K562 (cell line): Measurements from ENCODE around the gene KIR2DL4. TPM values are rescaled to one million over a fixed set of nuclear protein-coding genes. Genes with fewer than 3 reads are reported as not detected.
"Not testable (repeated sequence)": the region's sequence is repeated elsewhere in the genome, so short reads cannot be mapped to it uniquely, and the experiment has no call there.

ENCODE experiments used
- ATAC-seq: fragments of 200-7000 bp; cut with Tn5 transposase; 3 replicates; pipeline ENCODE4 v1.9.1; 2020; ENCODE audit warnings: moderate library complexity
- BruUV-seq: library from RNA; stranded (reverse); fragments of 400-500 nt; replicated peaks from 2 replicates; lab custom pipeline; 2021; lab: Mats Ljungman, UMichigan
- CTCF ChIA-PET: fragments of 300-600 bp; formaldehyde crosslinking; extraction: SDS; loops from one replicate; lab custom pipeline; 2021; ENCODE audit warnings: low intra/inter-chr PET ratio; lab: Yijun Ruan, JAX
- POLR2A ChIA-PET: fragments of 300-600, 350-650 bp; sonication (Branson Sonifier 250); formaldehyde crosslinking; extraction: SDS; loops from one replicate; lab custom pipeline; 2021; ENCODE audit warnings: antibody characterized with exemption, inconsistent platforms; lab: Yijun Ruan, JAX
- DNase-seq, 4 experiments: peaks; one replicate each; pipeline versions ENCODE4 v3.0.0 to v3.0.0-alpha.2; 2011 to 2018; ENCODE audit warnings: low spot score in 3 of 4, mixed read lengths in 3 of 4; ENCODE audit errors: extremely low read depth in 1 of 4
- FAIRE-seq: peaks from 2 replicates; lab custom pipeline; 2011; peaks lifted over from hg19 to GRCh38; lab: Jason Lieb, UNC
- H2AFZ ChIP-seq: 2 replicates; pipeline ENCODE4 v1.6.0; 2011; ENCODE audit warnings: low read depth, low read length, control low read depth, inconsistent platforms
- H3K27ac ChIP-seq: fragments of 200-600 bp; 3 replicates; pipeline ENCODE4 v1.8.0; 2011; ENCODE audit warnings: low read depth, mild to moderate bottlenecking, control low read depth, inconsistent platforms, low read length, moderate library complexity, mixed read lengths; ENCODE audit errors: extremely low read depth
- H3K27me3 ChIP-seq, 2 experiments: fragments of 300-600 bp in 1 of 2; 2 replicates in 1 of 2; 3 replicates in 1 of 2; pipeline versions ENCODE4 v1.6.0 to v1.8.0; 2011; ENCODE audit warnings: inconsistent platforms in 2 of 2, low read length in 2 of 2, mild to moderate bottlenecking in 1 of 2, mixed read lengths in 1 of 2, moderate library complexity in 1 of 2; ENCODE audit not compliant: control insufficient read depth in 2 of 2, insufficient read depth in 2 of 2
- H3K36me3 ChIP-seq: fragments of 300-600 bp; 3 replicates; pipeline ENCODE4 v1.8.0; 2011; ENCODE audit warnings: mild to moderate bottlenecking, low read length, inconsistent platforms; ENCODE audit not compliant: control insufficient read depth, insufficient read depth
- H3K4me1 ChIP-seq, 2 experiments: fragments of 200-600 bp in 1 of 2; replicated peaks in 1 of 2; 2 replicates in 1 of 2; 3 replicates in 1 of 2; pipeline versions ENCODE4 v1.5.1 to v1.8.0; 2011; ENCODE audit warnings: inconsistent platforms in 2 of 2, low read length in 2 of 2, mild to moderate bottlenecking in 1 of 2, mixed read lengths in 1 of 2, moderate library complexity in 1 of 2; ENCODE audit not compliant: control insufficient read depth in 2 of 2, insufficient read depth in 2 of 2
- H3K4me2 ChIP-seq: 2 replicates; pipeline ENCODE4 v1.6.1; 2011; ENCODE audit warnings: low read length, control low read depth, inconsistent platforms, mixed read lengths; ENCODE audit not compliant: insufficient read depth
- H3K4me3 ChIP-seq: fragments of 200-600 bp; sonication (generic), shearing (Covaris generic); 2 replicates; pipeline ENCODE4 v1.5.1; 2016; ENCODE audit warnings: control low read depth, inconsistent platforms
- H3K79me2 ChIP-seq: fragments of 200-600 bp; 3 replicates; pipeline ENCODE4 v1.8.0; 2011; ENCODE audit warnings: low read length, inconsistent platforms; ENCODE audit not compliant: control insufficient read depth, insufficient read depth
- H3K9ac ChIP-seq, 2 experiments: 2 replicates each; pipeline versions ENCODE4 v1.6.0 to v1.6.1; 2011; ENCODE audit warnings: low read depth in 2 of 2, low read length in 2 of 2, control low read depth in 1 of 2, inconsistent platforms in 1 of 2, mild to moderate bottlenecking in 1 of 2, mixed read lengths in 1 of 2; ENCODE audit not compliant: insufficient read depth in 1 of 2
- H3K9me1 ChIP-seq: one replicate; pipeline ENCODE4 v1.6.0; 2011; ENCODE audit warnings: inconsistent platforms, mild to moderate bottlenecking, low read length, moderate library complexity; ENCODE audit not compliant: control insufficient read depth, insufficient read depth
- H3K9me3 ChIP-seq: replicated peaks from 2 replicates; pipeline ENCODE4 v1.5.1; 2011; ENCODE audit warnings: low read depth, low read length, inconsistent platforms; ENCODE audit not compliant: control insufficient read depth, insufficient read depth
- H4K20me1 ChIP-seq: replicated peaks from 2 replicates; pipeline ENCODE4 v1.6.1; 2011; ENCODE audit warnings: low read length, inconsistent platforms, mixed read lengths; ENCODE audit not compliant: control insufficient read depth, insufficient read depth
- WGBS: fragments of 100-300 bp; shearing (Covaris generic); methylation state at CpG from one replicate; pipeline ENCODE4 v1.1.6; 2016; ENCODE audit warnings: low coverage, mixed read lengths; ENCODE audit not compliant: insufficient coverage; ENCODE audit errors: missing lambda C conversion rate; 5-methylcytosine and 5-hydroxymethylcytosine counted together
- in situ Hi-C: fragments of 300-500 bp; cut with MboI; formaldehyde crosslinking; loops from 4 replicates; pipeline ENCODE4 v1.15.0; 2018; ENCODE audit warnings: inconsistent platforms, mixed read lengths
- intact Hi-C: fragments of 100-400 bp; cut with micrococcal nuclease; formaldehyde crosslinking; loops from 2 replicates; pipeline ENCODE4 v1.14.2; 2022
- polyA plus RNA-seq, 8 experiments: library from polyadenylated mRNA; depleted of rRNA in 4 of 8; stranded (reverse) in 5 of 8; unstranded in 3 of 8; fragments of >200 nt; fragmentation: Nextera tagmentation in 2 of 8; fragmentation: Illumina TruSeq in 1 of 8; extraction: Ambion mirVana in 2 of 8; extraction: Trizol in 1 of 8; gene quantifications; 2 replicates each; pipeline versions ENCODE4 v1.2.1 to v1.2.3, GENCODE V29; 2011 to 2014; ENCODE audit warnings: inconsistent platforms in 1 of 8, missing spikeins in 1 of 8
- total RNA-seq, 7 experiments: library from RNA; depleted of rRNA in 6 of 7; stranded (reverse); fragments of >200 nt in 6 of 7; fragmentation: Illumina TruSeq in 2 of 7; extraction: Trizol in 2 of 7; gene quantifications; 2 replicates each; pipeline versions ENCODE4 v1.2.1 to v1.2.3, GENCODE V29; 2011 to 2021; ENCODE audit warnings: low replicate concordance in 1 of 7

The KIR2DL4 gene
- total and polyA plus RNA-seq, 9 of the 15 experiments (the other 6 are each of a cell fraction or from before 2014, with no cell fraction given) = not detected

GRCh38 chr19:54772666-54773065, 30.7 kb upstream of the KIR2DL4 start:
- ATAC-seq, H4K20me1 ChIP-seq, H3K4me1 ChIP-seq, H3K4me3 ChIP-seq, H3K27ac ChIP-seq, H3K36me3 ChIP-seq, H3K4me2 ChIP-seq, POLR2A ChIA-PET, DNase-seq, CTCF ChIA-PET, H3K9me3 ChIP-seq, BruUV-seq, H2AFZ ChIP-seq, H3K79me2 ChIP-seq, H3K27me3 ChIP-seq, H3K9ac ChIP-seq, FAIRE-seq, H3K9me1 ChIP-seq, intact Hi-C loops, in situ Hi-C loops: not testable (repeated sequence)
- 0% methylated on average over 2 of the region's 2 CpGs for WGBS

GRCh38 chr19:54775095-54775815, 28.2 kb upstream of the KIR2DL4 start:
- H3K79me2 ChIP-seq, H3K36me3 ChIP-seq, ATAC-seq, H3K4me3 ChIP-seq, H3K4me1 ChIP-seq, H3K9me1 ChIP-seq, H3K9ac ChIP-seq, H3K27ac ChIP-seq, intact Hi-C loops, FAIRE-seq, BruUV-seq, CTCF ChIA-PET, H2AFZ ChIP-seq, H4K20me1 ChIP-seq, H3K27me3 ChIP-seq, H3K4me2 ChIP-seq, H3K9me3 ChIP-seq, DNase-seq, in situ Hi-C loops: not testable (repeated sequence)
- under 1% methylated on average over 11 of the region's 12 CpGs for WGBS
- POLR2A ChIA-PET = interaction anchor here (0.8 kb wide), 1 partner anchor 72 kb away, joined by 3 read pairs; no protein-coding TSS in a partner anchor

- H3K9ac ChIP-seq, ATAC-seq, H3K79me2 ChIP-seq, intact Hi-C loops, H3K27ac ChIP-seq, H3K36me3 ChIP-seq, H3K4me1 ChIP-seq, CTCF ChIA-PET, H3K27me3 ChIP-seq, FAIRE-seq, H3K9me3 ChIP-seq, BruUV-seq, H2AFZ ChIP-seq, in situ Hi-C loops, DNase-seq, H4K20me1 ChIP-seq, H3K4me2 ChIP-seq, H3K4me3 ChIP-seq, H3K9me1 ChIP-seq: not testable (repeated sequence)
- WGBS = 2% methylated on average over 8 of the region's 8 CpGs
- POLR2A ChIA-PET = interaction anchor here (0.6 to 0.8 kb wide), 2 partner anchors 15 to 73 kb away, joined by 3 read pairs; no protein-coding TSS in a partner anchor
Observed at GRCh38 chr19:54775830-54776229, 27.6 kb upstream of the KIR2DL4 start.

GRCh38 chr19:54777851-54778250, 25.6 kb upstream of the KIR2DL4 start:
- H4K20me1 ChIP-seq, H3K9ac ChIP-seq, H3K27ac ChIP-seq, H3K9me3 ChIP-seq, H3K4me2 ChIP-seq, FAIRE-seq, in situ Hi-C loops, H2AFZ ChIP-seq, POLR2A ChIA-PET, H3K4me3 ChIP-seq, BruUV-seq, H3K9me1 ChIP-seq, H3K27me3 ChIP-seq, H3K79me2 ChIP-seq, CTCF ChIA-PET, H3K36me3 ChIP-seq, H3K4me1 ChIP-seq, DNase-seq, intact Hi-C loops, ATAC-seq: not testable (repeated sequence)
- whole genome bisulfite sequencing = 2% methylated on average over 3 of the region's 4 CpGs
